Measurements from ENCODE around the gene CELF5.

CELF5 gene

DNA sequence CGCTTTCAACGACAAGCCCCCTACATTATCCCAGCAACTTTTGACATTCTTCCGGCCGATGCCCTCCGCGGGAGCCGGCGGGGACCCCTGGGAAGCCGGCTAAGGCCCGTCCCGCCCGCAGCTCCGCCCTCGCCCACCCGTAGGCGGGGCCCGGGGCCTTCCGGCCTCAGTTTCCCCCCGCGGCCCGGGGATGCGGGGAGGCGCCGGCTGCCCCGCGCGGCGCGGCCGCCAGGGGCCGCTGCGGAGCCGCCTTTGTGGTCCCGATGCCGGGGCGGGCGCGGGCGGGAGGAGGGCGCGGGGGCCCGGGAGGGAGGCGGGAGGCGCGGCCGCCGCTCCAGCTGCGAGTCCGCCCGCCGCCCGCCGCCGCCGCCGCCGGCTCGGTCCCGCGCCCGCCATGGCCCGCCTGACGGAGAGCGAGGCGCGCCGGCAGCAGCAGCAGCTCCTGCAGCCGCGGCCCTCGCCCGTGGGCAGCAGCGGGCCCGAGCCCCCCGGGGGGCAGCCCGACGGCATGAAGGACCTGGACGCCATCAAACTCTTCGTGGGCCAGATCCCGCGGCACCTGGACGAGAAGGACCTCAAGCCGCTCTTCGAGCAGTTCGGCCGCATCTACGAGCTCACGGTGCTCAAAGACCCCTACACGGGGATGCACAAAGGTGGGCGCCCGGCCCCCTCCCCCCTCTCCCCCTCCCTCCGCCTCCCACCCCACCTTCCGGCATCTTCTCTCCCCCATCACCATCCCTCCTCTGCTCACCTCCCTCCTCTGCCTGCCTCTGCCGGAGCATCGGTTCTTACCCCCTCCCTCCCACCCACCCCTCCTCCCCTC lies at the start of gene CELF5:
Gene CELF5 (plus strand): TSS at position 316 of the 823 bp plus-strand sequence. CDS start 79 bp downstream, at position 395.
- DNase-seq, result no peak

DNA sequence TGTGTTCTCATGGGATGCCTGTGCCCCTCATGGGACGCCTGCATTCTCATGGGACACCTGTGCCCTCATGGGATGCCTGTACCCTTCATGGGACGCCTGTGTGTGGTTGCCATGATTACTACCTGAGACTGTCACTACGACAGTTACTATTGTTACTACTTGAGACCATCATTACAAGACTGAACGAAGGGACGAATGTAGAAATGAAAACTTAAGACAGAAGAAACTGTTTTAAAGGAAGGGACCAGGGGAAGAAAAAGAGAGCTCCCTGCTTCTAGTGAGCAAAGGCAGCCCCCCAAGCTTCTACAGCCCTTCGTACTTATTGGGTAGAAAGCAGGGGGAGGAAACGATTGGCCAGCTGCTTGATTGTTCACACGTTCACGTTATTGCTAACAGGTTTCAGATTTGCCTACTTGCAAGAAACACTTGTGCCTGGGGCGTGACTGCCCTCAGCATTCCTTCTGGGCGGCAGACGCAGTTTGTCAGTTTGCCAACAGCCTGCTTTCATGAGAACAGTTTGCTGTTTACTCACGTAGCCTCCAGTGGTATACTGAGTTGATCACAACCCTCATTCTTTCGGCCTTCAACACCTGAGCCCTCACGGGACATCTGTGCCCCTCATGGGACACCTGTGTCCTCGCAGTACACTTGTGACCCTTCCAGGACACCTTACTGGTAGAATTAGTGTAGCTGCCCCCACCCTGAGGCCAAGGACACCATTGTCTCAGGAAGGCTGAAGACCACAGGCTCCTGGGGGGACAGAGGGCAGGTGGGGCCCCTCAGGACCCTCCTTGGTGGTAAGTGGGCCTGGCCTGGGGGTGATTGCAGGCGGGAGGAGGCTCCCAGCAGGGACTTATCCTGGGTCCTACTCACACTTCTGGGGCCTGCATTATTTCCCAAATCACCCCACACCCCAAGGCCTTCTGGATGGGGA lies 48.4 kb upstream of the CELF5 start:
- no peak for DNase-seq

DNA sequence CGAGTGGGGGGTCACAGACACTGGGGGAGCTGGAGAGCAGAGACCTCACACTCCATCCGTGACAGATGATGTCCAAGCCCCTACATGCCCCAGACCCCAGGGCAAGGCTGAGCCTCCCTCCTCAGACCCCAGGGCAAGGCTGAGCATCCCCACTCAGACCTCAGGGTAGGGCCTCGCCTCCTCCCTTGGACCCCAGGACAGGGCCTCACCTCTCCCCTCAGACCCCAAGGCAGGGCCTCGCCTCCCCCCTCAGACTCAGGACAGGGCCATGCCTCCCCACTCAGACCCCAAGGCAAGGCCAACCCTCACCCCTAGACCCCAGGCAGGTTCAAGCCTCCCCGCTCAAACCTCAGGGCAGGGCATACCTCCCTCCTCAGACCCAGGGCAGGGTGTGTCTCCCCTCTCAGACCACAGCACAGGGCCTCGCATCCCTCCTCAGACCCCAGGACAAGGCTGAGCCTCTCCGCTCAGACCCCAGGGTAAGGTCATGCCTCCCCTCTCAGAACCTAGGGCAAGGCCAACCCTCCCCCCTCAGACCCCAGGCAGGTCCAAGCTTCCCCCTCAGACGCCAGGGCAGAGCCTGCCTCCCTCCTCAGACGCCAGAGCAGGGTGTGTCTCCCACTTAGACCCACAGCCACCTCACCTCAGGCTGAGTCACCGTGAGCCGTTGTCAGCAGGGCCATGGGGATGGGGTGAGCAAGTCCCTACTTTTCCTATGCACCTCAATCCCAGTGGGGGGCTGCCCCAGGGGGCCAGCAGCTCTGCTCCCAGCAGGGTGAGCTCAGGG lies 47.6 kb upstream of the CELF5 start:
- DNase-seq, result no peak

DNA sequence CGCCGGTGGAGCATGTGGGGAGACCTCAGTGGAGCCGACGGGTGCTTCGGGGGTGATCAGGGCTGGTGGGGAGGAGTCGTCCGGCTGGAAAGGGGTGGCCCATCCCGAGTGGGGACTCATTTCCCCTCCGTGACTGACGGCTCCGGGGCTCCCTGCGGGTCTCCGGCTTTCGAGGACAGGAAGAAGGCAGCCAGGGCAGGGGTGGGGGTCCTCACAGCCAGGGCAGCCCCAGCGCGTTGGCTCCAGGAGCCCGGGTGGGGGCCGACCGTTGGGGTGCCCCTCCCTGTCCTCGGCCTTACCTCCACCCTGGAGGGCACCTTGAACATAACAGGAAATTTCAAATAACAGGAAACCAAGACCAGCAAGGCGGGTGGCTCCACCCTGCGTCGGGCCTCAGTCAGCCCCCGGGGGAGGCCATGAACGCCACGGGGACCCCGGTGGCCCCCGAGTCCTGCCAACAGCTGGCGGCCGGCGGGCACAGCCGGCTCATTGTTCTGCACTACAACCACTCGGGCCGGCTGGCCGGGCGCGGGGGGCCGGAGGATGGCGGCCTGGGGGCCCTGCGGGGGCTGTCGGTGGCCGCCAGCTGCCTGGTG lies 46.0 kb upstream of the CELF5 start, which contains the start of gene S1PR4:
Gene S1PR4 (plus strand): TSS at position 393 of the 596 bp plus-strand sequence. CDS start 24 bp downstream, at position 417.
- no peak for DNase-seq

DNA sequence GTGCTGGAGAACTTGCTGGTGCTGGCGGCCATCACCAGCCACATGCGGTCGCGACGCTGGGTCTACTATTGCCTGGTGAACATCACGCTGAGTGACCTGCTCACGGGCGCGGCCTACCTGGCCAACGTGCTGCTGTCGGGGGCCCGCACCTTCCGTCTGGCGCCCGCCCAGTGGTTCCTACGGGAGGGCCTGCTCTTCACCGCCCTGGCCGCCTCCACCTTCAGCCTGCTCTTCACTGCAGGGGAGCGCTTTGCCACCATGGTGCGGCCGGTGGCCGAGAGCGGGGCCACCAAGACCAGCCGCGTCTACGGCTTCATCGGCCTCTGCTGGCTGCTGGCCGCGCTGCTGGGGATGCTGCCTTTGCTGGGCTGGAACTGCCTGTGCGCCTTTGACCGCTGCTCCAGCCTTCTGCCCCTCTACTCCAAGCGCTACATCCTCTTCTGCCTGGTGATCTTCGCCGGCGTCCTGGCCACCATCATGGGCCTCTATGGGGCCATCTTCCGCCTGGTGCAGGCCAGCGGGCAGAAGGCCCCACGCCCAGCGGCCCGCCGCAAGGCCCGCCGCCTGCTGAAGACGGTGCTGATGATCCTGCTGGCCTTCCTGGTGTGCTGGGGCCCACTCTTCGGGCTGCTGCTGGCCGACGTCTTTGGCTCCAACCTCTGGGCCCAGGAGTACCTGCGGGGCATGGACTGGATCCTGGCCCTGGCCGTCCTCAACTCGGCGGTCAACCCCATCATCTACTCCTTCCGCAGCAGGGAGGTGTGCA lies 45.3 kb upstream of the CELF5 start:
- no peak for DNase-seq

DNA sequence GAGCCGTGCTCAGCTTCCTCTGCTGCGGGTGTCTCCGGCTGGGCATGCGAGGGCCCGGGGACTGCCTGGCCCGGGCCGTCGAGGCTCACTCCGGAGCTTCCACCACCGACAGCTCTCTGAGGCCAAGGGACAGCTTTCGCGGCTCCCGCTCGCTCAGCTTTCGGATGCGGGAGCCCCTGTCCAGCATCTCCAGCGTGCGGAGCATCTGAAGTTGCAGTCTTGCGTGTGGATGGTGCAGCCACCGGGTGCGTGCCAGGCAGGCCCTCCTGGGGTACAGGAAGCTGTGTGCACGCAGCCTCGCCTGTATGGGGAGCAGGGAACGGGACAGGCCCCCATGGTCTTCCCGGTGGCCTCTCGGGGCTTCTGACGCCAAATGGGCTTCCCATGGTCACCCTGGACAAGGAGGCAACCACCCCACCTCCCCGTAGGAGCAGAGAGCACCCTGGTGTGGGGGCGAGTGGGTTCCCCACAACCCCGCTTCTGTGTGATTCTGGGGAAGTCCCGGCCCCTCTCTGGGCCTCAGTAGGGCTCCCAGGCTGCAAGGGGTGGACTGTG lies 44.6 kb upstream of the CELF5 start:
- no peak for DNase-seq

DNA sequence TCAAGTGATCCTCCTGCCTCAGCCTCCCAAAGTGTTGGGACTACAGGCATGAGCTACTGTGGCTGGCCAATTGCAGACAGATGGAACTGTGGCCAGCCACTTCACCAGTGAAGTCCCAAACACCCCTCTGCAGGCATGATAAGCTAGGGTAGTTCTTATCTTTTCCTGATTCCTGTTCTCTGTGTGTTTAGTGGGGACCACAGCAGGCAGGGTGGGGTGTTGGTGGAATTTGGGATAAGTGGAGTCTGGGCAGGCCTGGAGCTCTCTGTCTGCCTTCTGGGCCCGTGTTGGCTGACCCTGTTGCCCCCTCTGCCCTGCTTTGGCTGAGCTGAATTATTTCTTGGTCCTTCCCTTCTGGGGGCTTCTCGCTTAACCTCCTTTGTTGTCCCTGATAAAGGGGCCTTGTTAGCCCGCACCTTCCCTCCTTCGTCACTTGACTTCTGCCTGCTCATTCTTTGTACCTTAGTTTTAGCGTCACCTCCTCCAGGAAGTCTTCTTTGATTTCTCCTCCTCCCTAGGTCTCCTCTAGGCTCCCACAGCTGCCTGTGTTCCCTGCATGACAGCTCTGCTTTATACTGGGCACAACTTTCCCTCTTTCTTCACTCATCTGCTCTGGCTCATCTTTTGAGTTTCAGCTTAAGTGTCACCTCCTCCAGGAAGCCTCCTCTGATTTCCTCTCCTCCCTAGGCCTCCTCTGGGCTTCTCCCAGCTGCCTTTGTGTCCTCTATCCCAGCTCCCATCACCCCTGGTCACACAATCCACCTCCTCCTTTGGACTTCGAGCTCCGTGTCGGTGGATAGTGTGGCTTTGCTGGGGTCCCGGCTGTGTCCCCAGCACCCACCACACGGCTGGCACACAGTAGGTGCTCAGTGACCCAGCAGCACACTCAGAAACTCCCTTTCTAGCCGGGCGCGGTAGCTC lies 40.5 kb upstream of the CELF5 start:
- DNase-seq, result no peak

DNA sequence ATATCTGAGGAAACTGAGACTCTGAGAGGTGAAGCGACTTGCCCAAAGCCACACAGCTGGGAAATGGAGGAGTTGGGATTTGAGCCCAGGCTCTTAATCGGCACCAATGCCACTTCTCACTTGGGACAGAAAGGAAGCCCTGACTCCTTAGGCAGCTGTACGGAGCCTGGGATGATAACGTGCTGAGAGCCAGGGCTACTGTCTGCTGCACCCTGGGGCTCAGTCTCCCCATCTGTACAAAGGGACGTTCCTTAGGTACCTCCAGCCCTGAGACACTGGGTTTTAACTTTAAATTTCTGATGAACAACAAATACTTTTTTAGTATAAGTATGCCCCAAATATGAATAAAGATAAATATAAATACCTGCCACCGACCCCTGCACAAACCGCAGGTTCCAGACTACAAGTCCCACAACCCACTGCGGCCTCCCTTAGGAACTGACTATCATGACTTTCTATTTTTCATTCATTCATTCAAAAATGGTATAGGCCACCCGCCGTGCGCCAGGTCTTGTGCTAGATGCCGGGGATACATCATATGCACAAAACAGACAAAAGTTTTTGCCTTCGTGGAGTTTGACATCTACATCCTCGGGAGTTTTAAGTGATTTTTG lies 39.5 kb upstream of the CELF5 start:
- peak; percentile 84 for DNase-seq

DNA sequence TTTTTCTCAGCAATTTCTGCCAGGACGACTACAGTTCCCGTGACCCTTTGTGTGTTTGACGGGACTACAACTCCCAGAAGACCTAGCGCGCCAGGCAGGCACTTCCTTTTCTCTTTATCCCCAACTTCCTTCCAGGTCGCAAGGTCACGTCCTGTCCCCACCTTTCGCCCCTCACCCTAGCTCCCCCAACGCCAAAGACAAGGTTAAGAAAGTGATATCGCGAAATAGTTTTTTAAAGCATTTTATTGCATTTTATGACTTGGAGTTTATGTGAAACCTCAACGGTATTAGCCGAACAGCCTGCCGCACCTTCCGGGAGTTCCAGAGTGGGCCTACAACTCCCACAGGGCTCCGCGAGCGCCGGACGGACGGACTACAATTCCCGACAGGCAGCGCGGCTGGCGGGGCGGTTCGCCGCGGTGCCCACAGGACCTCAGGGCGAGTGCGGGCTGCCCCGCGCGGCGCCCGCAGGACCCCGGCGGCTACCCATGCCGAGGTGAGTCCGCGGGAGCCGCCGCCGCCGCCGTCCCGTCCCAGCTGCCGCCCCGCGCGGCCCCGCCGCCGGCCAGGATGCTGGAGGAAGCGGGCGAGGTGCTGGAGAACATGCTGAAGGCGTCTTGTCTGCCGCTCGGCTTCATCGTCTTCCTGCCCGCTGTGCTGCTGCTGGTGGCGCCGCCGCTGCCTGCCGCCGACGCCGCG lies 38.9 kb upstream of the CELF5 start, which contains the start of gene NCLN:
Gene NCLN (plus strand): TSS at position 470 of the 699 bp plus-strand sequence. CDS start 101 bp downstream, at position 571.
- DNase-seq, result peak; percentile 88

DNA sequence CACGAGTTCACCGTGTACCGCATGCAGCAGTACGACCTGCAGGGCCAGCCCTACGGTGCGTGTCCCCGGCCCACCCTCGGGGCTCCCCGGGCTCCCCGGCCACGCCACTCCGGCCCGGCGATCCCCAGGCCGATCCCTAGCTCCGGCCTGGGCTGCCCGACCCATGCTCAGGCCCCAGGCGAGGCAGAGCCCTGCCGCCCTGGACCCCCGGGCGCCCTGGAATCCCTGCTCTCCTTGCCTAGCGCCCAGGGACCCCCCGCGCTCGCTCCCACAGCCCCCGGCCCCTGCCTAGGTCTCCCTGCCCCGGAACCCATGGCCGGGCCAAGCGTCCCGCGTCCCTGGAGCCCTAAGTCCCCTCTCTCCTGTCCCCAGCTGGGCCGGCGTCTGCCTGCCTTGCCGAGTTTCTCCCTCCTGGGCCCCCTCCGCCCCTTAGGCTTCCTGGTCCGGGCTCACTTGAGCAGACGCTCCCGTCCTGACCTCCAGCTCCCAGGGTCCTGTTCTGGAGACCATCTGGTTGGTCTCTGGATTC lies 38.2 kb upstream of the CELF5 start:
- DNase-seq, result no peak

DNA sequence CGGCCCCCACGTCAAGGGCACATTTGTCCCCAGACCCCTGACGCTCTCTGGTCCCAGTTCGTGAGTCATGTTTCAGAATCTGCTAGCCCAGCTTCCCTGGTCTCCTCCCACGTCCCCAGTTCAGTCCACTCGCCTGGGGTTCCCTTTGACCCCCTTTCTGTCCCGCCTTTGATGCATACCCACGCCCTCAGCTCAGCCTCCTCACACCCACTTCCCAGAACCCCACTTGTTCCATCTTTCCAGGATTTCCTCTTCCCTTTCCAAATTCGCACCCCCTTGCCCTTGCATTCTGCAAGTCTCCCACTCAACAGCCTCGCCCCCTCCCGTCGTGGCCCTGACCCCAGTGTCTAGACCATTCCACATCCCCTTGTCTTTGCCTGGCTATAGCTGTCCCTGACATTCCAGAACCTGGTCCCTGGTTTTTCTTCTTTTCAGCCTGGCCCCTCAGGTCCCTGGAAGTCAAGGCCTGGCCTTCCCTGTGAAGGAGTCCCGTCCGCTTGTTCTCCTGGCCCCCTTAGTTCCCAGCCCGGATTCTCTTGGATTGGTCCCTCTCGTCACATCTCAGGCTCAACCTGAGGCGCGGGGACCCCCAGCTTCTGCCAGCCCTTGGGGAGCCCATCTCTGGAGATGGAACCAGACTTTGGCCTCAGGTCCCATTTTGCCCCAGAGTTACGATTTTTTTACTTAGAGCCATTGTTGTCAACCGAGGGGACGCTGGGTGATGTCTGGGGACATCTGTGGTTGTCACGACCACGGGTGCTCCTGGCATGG lies 37.4 kb upstream of the CELF5 start:
- no peak for DNase-seq

DNA sequence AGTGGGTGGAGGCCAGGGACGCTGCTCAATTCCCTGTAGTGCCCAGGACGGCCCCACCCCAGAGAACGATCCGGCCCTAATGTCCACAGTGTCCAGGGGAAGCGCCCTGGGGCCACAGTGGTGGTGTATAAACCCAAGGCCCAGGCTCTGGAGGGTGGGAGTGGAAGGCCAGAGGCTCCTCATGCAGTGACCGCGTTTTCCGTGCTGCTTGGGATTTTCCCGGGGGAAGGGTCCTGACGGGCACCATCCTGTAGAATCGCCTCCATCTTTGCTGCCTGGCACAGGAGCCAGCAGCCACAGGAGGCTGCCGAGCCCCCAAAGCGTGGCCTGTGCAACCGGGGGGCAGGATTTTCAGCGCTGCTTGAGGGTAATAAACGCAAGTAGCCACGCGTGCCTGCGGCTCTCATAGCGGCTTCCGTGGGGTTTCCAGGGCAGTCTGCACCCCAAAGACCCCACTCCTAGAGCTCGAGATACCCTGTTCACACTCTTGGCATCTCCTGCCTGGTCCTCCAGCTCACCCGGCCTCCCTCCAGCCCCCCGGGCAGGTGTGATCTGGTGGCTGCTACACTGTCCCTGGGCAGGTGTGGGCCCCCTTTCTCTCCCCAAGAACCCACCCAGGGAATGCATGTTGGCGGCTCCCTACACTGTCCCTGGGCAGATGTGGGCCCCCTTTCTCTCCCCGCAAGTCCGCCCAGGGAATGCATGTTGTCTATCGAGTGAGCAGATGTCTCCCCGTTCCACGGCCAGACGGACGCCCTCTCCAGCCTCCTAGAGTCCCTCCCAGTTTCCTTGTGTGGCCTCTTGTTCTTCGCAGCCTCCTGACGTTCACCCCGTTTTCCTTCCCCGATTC lies 36.6 kb upstream of the CELF5 start:
- no peak for DNase-seq

DNA sequence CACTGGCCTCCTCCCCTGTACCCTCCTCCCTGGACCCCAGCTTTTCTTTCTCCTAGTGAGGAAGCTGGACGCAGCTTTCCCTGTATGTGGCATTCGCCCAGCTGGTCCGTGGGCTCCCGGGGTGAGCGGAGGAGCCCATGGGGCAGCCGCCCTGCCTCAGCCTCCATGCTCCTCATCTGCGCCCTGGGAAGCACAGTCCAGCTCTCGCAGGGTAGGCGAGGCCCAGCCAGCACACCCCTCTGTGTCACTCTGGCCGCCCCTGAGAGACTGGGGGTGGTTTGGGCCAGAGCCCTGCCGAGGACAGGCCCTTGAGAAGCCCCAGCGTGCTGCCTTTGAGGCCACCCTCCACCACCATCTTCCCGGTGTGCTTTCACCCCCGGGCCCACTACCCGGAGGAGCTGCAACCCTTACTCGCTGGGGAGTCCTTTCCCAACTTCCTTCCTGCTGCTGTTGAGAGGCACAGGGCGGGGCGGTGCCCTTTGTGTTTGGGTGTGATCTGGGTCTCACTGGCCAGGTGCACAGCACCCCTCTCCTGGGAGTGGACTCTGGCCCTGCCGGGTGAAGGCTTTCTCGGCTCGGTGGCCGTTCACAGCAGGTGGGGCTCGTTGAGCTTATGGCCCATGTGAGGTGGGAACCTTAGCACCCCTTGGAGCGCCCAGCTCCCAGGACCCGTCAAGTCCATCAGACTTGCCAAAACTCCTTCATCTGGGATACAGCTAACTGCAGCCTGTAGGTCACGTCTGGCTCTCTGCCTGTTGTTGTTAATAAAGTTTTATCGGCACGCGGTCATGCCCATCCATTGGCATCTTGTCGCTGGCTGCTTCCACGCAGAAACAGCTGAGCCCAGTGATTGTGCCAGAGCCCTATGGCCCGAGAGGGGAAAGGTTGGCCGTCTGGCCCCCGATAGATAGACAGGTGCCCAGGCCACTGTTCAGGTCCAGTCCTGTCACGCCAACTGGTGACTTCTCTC lies 35.5 kb upstream of the CELF5 start:
- no peak for DNase-seq

DNA sequence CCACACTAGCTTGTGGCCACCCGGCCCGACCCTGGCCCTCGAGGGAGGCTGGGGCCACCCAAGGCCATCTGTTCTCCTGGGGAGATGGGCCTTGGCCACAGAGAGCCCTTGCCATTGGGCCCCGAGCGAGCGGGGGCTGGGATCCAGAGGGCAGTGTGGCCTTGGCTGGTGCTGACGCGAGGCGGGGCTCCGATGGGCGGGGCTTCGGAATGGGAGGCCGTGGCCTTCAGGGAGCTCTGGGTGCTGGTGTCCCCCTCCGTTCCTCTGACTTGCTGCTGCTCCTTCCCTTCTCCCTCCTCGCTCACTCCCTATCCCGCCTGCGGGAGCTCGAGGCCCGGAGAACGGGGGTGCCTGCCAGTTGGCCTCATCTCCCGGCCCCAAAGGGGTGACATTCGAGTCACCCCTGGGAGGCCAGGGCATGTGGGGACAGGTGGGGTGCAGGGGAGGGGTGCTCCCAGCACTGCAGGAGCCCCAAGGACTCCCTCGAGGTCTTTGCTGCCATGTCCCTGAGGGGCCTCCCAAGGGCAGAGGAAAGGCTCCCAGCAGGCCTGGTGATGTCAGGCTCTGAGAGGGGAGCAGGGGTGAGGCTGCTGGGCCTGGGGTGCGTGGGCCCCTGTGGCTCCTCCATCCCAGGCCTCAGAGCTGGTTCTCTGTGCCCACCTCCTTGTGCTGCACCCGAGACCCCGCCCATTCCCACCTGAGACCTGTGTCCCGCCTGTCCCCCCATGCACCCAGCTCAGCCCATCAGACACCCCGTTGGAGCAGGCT lies 34.6 kb upstream of the CELF5 start:
- no peak for DNase-seq

DNA sequence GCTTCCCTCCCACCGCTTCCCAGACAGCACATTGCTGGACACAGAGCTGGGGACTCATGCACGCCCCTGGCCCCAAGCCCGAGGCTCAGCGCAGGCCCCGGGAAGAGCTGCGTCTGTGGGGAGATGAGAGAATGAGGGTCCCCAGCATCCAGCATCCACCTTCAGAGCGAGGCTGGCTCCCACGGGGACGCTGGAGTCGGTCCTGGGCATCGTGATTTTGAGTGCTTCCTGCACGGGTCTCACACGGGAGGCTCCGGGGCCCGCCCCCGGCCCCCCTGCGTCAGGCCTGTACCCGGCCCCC lies 34.0 kb upstream of the CELF5 start:
- no peak for DNase-seq
